HuH-7 (cell line): ENCODE measurements around the gene MAD1L1.

ENCODE experiments used
- DNase-seq: peaks from one replicate; pipeline ENCODE4 v3.0.0; 2011; ENCODE audit warnings: low spot score

MAD1L1 gene

GRCh38 chr7:2139004-2139699, 93.6 kb downstream of the MAD1L1 start:
- DNase-seq = no peak

GRCh38 chr7:2138146-2138765, 94.5 kb downstream of the MAD1L1 start:
- no peak for DNase-seq

- DNase-seq = no peak
Measured at GRCh38 chr7:2134740-2135139, 98.0 kb downstream of the MAD1L1 start.

- no peak for DNase-seq
Measured at GRCh38 chr7:2132243-2132642, 100.5 kb downstream of the MAD1L1 start.

GRCh38 chr7:2131800-2132199, 100.9 kb downstream of the MAD1L1 start:
- no peak for DNase-seq

- DNase-seq = no peak
Measured at GRCh38 chr7:2131341-2131740, 101.4 kb downstream of the MAD1L1 start.

- no peak for DNase-seq
Measured at GRCh38 chr7:2130096-2130375, 102.7 kb downstream of the MAD1L1 start.

GRCh38 chr7:2129323-2130095, 103.2 kb downstream of the MAD1L1 start:
- DNase-seq = no peak

- no peak for DNase-seq
Measured at GRCh38 chr7:2128601-2129322, 104.0 kb downstream of the MAD1L1 start.

- no peak for DNase-seq
Measured at GRCh38 chr7:2126621-2127020, 106.1 kb downstream of the MAD1L1 start.

- DNase-seq = no peak
Measured at GRCh38 chr7:2125931-2126330, 106.8 kb downstream of the MAD1L1 start.

GRCh38 chr7:2124604-2125345, 108.0 kb downstream of the MAD1L1 start:
- no peak for DNase-seq

GRCh38 chr7:2123916-2124315, 108.8 kb downstream of the MAD1L1 start:
- no peak for DNase-seq

- DNase-seq = no peak
Measured at GRCh38 chr7:2123360-2123759, 109.4 kb downstream of the MAD1L1 start.

- no peak for DNase-seq
Measured at GRCh38 chr7:2122651-2123050, 110.1 kb downstream of the MAD1L1 start.

- no peak for DNase-seq
Measured at GRCh38 chr7:2120841-2121830, 111.6 kb downstream of the MAD1L1 start.

- DNase-seq = no peak
Measured at GRCh38 chr7:2120251-2120660, 112.5 kb downstream of the MAD1L1 start.

GRCh38 chr7:2118630-2119190, 114.0 kb downstream of the MAD1L1 start:
- no peak for DNase-seq

- no peak for DNase-seq
Measured at GRCh38 chr7:2118056-2118455, 114.7 kb downstream of the MAD1L1 start.

GRCh38 chr7:2117646-2118045, 115.1 kb downstream of the MAD1L1 start:
- no peak for DNase-seq
